Right lung (tissue), 5 donors: Measurements from ENCODE around the gene GPR141. TPM values are rescaled to one million over a fixed set of nuclear protein-coding genes. Genes with fewer than 3 reads are reported as not detected.

Experiments
- DNase-seq, 2 donors: peaks; one replicate each; pipeline ENCODE4 v3.0.0-alpha.2; 2013
- polyA plus RNA-seq, 5 donors: library from polyadenylated mRNA; unstranded; fragments of 120-200 nt; gene quantifications; one replicate each; pipeline versions ENCODE4 v1.2.1 to v1.2.3, GENCODE V29; 2013; ENCODE audit warnings: inconsistent platforms in 1 of 5, low replicate concordance in 1 of 5; ENCODE audit not compliant: insufficient read length in 5 of 5, insufficient read depth in 1 of 5

Gene GPR141
- polyA plus RNA-seq, 5 donors, result 0.39 to 1.4 (median 1.0) TPM

GRCh38 chr7:37732253-37732652, 48.7 kb downstream of the GPR141 start:
- DNase-seq, result peak; percentile 85 to 90

DNA sequence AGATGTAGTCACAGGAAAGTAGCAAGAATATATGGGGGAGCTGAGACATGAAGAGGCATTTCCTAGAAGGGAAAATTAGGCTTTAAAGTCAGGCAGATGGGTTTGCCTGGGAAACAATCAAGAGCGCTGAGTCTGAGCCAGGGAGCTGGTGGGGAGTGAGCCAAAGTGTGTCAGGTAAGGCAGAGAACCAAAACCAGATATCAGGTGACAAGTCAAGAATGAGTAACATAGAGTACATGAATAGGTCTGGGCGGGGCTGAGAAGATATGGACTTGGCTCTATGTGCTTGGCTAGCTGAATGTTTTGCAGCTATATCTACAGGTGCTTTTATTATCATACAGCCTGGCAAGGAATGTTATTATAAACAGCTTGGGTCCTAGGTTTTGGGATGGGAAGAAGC, 49.3 kb downstream of the GPR141 start:
- no peak for DNase-seq

DNA sequence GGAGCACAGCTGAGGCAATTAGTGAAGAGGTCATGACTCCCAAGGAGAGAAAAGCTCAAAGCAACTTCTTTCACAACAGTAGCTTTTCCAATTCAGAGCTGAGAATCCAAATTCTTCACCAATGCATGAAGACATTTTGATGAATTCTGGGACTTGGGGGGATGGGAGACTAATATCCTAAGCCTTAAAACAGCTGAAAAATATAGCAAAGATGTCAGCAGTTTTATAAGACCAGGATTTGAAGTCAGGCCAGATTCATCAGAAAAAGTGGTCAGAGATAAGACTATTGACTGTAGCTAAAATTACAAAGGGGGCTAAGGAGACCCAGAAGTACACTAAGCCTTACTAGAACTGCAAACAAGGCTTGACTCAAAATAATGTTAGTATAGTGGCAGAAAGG, 51.6 kb downstream of the GPR141 start:
- DNase-seq, result no peak

DNA sequence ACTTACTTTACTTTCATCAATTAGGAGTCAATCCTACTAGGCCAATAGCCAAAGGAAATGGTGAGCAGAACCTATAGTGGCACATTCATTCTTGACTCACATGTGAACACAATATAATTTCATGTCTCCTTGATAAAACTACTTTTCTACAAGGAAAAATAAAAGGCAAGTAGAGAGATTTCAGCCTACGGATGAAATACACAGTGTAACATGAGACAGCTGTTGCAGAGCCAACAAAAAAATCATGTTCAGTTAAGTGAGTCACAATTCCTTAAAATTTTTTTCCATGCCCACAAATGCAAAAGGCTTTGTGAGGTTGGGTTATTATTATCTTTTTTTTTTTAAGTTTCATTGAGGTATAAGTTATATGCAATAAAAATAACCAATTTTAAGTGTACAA, 54.8 kb downstream of the GPR141 start:
- DNase-seq, result no peak

DNA sequence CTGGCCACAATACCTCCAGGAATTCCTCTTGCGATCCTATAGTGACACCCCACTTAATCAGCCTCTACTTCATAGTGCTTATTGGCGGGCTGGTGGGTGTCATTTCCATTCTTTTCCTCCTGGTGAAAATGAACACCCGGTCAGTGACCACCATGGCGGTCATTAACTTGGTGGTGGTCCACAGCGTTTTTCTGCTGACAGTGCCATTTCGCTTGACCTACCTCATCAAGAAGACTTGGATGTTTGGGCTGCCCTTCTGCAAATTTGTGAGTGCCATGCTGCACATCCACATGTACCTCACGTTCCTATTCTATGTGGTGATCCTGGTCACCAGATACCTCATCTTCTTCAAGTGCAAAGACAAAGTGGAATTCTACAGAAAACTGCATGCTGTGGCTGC, 56.8 kb downstream of the GPR141 start:
- no peak for DNase-seq

- DNase-seq, result no peak
Observed at GRCh38 chr7:37741776-37742175, 58.2 kb downstream of the GPR141 start.

DNA sequence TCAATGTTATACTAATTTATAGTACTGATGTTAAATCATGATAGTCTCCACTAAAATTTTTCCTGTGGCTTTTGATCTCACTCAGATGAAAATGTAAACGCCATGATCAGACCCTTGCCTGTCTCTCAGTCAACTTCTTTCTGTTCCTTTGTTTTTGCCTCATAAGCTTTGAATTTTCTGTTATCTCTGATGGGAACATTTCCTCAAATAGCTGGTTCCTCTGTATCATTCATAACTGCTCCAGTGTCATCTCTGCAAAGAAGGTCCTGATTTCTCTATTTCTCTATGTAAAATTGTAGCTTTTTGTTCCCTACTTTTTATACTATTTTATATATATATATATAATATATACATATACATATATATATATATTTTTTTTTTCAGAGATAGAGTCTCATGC, 67.5 kb downstream of the GPR141 start:
- no peak for DNase-seq

DNA sequence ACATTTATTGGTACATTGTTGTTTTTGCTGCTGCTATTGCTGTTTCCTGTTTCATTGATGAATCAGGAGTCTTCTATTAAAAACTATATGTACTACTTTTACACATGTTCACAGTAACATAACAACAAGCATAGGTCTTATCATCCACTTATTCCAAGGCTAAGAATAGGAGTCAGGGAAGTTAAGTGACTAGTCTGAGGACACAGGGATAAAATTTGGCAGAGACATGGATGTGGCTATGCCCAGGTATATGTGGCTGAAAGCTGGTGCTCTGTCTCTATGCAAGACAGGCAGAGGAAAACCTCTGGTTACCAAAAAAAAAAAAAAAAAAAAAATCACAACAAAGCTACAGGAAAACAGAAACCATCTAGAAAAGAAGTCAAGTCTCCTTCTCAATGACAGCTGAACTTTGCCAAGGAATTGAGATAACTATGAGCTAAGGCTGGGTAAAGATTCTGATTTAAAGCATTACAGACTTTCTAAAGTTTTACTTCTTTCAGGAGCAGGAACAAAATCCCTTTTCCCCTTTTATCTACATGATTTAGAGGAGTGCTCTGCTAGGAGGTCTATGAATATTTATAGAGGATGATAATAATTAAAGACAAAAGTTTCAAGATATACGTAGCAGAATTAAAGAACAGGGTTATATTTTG, 70.0 kb downstream of the GPR141 start:
- DNase-seq, result no peak

DNA sequence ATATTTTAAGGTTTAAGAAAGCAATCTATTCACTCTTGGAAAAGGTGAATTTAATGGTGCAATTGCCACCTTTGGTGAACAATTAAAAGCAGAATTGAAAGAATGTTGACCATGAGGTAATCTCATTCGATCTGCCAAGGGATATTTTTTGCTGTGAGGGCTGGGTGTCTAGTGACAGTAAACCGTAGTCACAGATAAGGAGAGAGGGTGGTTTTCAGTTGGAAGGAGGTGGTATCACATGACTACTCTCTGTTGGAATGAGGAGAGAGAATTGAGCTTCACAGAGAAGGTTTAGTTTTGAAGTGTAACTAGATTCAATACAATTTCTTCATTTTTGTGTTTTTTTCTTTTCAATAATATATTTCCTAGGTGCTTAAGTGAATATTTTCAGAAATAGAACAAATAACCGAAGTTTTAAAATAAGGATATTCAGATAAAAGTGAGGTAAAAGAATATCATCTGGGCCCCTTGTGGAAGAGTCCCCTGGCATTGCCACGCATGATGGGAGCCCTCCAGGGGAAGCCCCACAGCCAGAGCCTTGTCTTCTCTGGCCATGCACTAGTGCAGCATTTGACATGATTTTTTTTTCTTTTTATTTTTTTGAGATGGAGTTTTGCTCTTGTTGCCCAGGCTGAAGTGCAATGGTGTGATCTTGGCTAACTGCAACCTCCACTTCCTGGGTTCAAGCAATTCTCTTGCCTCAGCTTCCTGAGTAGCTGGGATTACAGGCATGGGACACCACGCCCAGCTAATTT, 73.4 kb downstream of the GPR141 start:
- DNase-seq, result no peak

- DNase-seq, result no peak
Observed at GRCh38 chr7:37757563-37757962, 74.0 kb downstream of the GPR141 start.

- DNase-seq, result no peak
Observed at GRCh38 chr7:37758501-37759045, 75.0 kb downstream of the GPR141 start.

DNA sequence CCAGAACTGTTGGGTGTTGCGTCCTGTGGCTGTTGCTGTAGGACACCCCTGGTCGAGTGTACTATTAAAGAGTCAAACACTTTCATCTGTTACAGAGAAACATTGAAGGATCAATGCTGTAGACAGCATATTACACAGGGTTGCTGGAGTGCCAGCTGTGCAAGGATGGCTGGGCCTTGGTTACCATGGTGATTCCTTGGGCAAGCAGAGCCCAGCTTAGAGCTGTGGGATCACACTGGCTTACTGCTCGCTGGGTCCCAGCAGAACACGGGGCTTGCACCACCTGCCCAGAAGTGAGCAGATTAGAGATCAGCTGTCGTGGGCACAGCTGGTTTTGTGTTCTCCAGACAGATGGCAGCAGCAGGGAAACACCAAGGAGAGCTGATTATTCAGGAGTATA, 76.0 kb downstream of the GPR141 start:
- DNase-seq, result no peak

DNA sequence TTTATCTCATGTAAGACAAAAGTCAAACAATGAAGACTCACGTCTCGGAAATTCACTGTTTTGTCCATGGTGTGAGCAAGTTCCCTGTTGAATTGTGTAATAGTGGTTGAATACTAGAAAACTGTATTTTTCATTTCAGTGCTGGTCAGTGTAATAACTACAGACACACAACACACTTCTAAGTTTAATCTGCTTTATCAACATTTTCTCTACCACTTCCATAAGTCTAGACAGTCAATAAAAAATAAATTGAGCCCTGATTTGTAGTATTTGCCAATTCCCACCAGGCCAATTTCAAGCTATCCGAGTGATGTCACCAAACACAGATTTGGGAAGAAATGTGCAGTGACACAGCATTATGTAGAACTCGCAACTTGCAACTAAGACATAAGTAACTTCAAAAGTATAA, 81.9 kb downstream of the GPR141 start:
- DNase-seq, result no peak

GRCh38 chr7:37765872-37766525, 82.4 kb downstream of the GPR141 start:
- no peak for DNase-seq

DNA sequence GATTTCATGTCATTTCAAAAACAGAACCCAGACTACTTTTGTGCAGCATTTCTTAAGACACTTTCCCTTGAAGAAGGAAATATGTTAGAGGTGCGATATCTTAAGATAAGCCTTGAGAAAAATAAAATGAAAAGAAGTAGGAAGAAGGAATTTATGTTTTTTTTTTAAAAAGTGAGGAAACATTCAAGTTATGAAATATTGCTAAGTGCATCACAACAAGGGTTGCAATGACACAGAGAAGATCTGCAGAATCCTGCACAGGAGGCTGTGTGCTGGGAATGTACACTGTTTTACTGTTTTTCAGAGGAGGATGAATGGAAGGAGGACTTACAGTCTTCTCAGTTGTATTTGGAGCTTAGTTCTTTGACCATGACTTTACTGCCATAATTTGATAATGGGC, 85.0 kb downstream of the GPR141 start:
- no peak for DNase-seq

DNA sequence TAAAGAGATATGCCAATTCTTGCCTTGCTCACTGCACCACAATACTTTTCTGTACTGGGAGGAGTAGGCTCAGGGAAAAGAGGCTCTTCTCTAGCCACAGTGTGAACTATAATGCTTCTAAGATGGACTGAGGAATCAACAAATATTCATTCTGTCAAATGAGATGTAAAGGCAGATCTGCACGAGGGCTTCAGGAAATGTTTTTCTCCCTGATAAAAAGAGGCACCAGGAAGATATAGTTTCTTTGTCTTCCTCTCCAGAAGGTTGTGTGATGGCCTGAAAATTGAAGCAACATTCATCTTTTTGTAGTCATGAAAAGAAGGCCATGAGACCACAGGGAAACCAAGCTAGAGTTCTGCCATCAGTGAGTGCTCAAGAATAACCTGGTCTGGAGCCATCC, 85.7 kb downstream of the GPR141 start:
- DNase-seq, result no peak

DNA sequence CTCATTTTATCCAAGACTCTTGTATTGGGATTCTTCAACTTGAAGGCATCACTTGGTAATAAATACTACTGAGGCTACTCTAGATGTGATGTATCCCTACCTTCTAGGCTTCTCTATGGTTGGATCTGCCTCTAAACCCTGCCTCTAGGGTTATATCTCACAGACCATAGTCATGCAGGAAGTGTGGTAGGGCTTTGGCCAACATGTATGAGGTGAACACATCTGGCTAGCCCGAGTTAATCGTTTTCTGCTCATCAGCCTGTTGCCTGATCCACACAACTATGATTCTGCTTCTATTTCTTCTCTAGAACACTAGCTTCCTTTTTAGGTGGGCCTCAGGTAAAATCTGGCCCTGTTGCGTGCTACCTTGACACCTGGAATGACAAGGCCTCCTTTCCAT, 86.2 kb downstream of the GPR141 start:
- no peak for DNase-seq

DNA sequence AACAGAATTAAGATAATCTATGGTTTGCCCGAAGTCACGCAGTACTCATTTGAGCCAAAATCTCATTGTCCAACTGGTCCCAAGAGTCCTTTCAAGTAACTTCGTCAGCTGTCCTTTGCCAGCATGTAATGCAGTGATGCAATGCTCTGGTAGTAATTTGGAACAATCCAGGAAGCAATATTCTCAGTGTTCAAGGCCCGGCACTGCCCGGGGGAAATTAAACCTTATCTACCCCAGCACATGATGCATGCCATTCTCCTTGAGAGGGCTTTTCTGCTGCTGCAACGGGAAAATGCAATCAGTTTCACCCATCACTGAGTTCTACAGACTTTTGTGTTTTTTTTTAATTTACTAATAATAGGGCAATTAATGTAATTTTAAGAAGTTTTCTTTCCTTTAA, 87.3 kb downstream of the GPR141 start:
- DNase-seq, result no peak

GRCh38 chr7:37771342-37771741, 87.8 kb downstream of the GPR141 start:
- DNase-seq, result peak in 1 of 2 donors; percentile 4

GRCh38 chr7:37771801-37772200, 88.2 kb downstream of the GPR141 start:
- DNase-seq, result peak; percentile 12 to 37

GRCh38 chr7:37775921-37776320, 92.4 kb downstream of the GPR141 start:
- no peak for DNase-seq

- no peak for DNase-seq
Observed at GRCh38 chr7:37781156-37781555, 97.6 kb downstream of the GPR141 start.

DNA sequence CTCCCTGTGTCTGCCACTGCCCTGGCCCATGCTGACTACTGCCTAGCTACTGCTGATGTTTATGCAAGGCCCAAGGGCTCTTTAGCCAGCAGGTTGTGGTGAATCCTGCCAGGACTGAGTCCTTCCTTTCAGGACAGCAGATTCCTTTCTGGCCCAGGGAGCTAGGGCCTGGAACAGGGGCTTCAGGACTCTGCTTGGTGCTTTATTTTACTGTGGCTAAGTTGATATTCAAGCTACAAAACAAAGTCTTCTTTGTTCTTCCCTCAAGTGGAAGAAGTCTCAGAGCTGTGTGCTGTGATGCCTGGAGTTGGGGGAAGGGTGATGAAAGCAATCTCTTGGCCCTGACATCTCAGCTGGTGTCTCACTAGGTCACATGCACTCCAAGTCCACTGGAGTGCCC, 98.6 kb downstream of the GPR141 start:
- DNase-seq, result no peak
